ENCODE measurements around the gene RNF38.

DNA sequence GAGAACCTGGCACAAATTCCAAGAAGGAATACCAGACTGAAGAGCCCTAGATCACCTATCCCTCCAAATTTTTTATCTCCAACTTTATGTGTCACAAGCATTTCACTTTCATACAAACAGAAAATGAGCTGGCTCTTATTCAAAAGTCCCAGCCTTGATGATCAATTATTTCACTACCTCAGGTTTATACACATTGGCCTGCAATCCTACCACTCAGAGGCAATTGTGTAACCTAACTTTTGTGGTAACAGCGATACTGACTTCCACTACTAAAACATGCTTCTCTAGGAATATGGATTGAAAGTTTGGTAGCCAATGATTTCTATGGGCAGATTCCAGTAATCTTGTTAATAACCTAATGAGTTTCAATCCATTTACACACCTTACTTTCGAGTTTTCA, 10.5 kb downstream of the RNF38 start:
- TF ChIP-seq, protein P1, sequence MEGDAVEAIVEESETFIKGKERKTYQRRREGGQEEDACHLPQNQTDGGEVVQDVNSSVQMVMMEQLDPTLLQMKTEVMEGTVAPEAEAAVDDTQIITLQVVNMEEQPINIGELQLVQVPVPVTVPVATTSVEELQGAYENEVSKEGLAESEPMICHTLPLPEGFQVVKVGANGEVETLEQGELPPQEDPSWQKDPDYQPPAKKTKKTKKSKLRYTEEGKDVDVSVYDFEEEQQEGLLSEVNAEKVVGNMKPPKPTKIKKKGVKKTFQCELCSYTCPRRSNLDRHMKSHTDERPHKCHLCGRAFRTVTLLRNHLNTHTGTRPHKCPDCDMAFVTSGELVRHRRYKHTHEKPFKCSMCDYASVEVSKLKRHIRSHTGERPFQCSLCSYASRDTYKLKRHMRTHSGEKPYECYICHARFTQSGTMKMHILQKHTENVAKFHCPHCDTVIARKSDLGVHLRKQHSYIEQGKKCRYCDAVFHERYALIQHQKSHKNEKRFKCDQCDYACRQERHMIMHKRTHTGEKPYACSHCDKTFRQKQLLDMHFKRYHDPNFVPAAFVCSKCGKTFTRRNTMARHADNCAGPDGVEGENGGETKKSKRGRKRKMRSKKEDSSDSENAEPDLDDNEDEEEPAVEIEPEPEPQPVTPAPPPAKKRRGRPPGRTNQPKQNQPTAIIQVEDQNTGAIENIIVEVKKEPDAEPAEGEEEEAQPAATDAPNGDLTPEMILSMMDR (conservative IDR thresholded peaks at IDR 0.05 in 1 of 2, IDR thresholded peaks at IDR 0.05 in 1 of 2; ENCODE audit: extremely low read depth in 1 of 2, insufficient read depth in 1 of 2, low read depth in 1 of 2, low read length in 2 of 2) = no peak
- no peak for TF ChIP-seq EZH2 (IDR thresholded peaks at IDR 0.05; ENCODE audit: borderline replicate concordance, low read length)

Data from mammary epithelial cell (primary cell).